ENCODE data around the gene JARID2. TPM values are rescaled to one million over a fixed set of nuclear protein-coding genes. Genes with fewer than 3 reads are reported as not detected.

Gene JARID2
- total RNA-seq, 1 donor from 2014 or later, result 38.9 TPM

GRCh38 chr6:15522856-15523529, 277.1 kb downstream of the JARID2 start:
- H3K27me3 Mint-ChIP-seq (ENCODE audit: insufficient read depth, low read depth), result peaks cover 10% of the 10 kb centered on the region
- no peak for DNase-seq (ENCODE audit: low spot score)
- peaks cover 3% of the 10 kb centered on the region for H3K36me3 ChIP-seq
- peaks cover 86% of the 10 kb centered on the region for H3K36me3 Mint-ChIP-seq
- H3K9ac ChIP-seq, result no peak overlapping the region
- peaks cover 5% of the 10 kb centered on the region for H4K20me1 ChIP-seq (ENCODE audit: low read depth)
- no peak overlapping the region for H2AFZ ChIP-seq (replicated peaks)
- H3K4me1 ChIP-seq, result no peaks in the 10 kb centered on the region
- no peaks in the 10 kb centered on the region for H3K9me3 ChIP-seq (ENCODE audit: low read depth)
- no peak overlapping the region for H3K4me3 ChIP-seq
- H3K27ac ChIP-seq, result no peak overlapping the region
- TF ChIP-seq CTCF (IDR thresholded peaks at IDR 0.05), result no peak
- TF ChIP-seq EZH2phosphoT487 (IDR thresholded peaks at IDR 0.05), result no peak
- no peak for TF ChIP-seq EZH2 (IDR thresholded peaks at IDR 0.05)
- H3K27me3 ChIP-seq, result no peaks in the 10 kb centered on the region
- peaks cover 37% of the 10 kb centered on the region for H3K9me3 Mint-ChIP-seq
- H3K27ac Mint-ChIP-seq, result no peak overlapping the region
- no peaks in the 10 kb centered on the region for H3K79me2 ChIP-seq (ENCODE audit: low read depth)
- no peak overlapping the region for H3K4me2 ChIP-seq
- H3F3A ChIP-seq (ENCODE audit: low read depth), result no peaks in the 10 kb centered on the region
- H3K4me3 Mint-ChIP-seq, result no peak overlapping the region
- peaks cover 3% of the 10 kb centered on the region for H3K4me1 Mint-ChIP-seq

GRCh38 chr6:15523679-15524630, 278.1 kb downstream of the JARID2 start:
- H2AFZ ChIP-seq (replicated peaks), result no peak overlapping the region
- no peak overlapping the region for H3K4me2 ChIP-seq
- Mint-ChIP-seq H3K9me3 (peaks cover 43% of the 10 kb centered on the region), H3K4me1 (peaks cover 3% of the 10 kb centered on the region), H3K36me3 (peaks cover 82% of the 10 kb centered on the region), H3K27me3 (ENCODE audit: insufficient read depth, low read depth) (peaks cover 10% of the 10 kb centered on the region), H3K27ac (no peak overlapping the region), H3K4me3 (no peak overlapping the region)
- no peaks in the 10 kb centered on the region for H3K9me3 ChIP-seq (ENCODE audit: low read depth)
- no peak overlapping the region for H3K27ac ChIP-seq
- peaks cover 5% of the 10 kb centered on the region for H4K20me1 ChIP-seq (ENCODE audit: low read depth)
- H3K27me3 ChIP-seq, result no peaks in the 10 kb centered on the region
- H3K79me2 ChIP-seq (ENCODE audit: low read depth), result no peaks in the 10 kb centered on the region
- H3K4me3 ChIP-seq, result no peak overlapping the region
- no peak for TF ChIP-seq EZH2 (IDR thresholded peaks at IDR 0.05)
- no peak for TF ChIP-seq EZH2phosphoT487 (IDR thresholded peaks at IDR 0.05)
- TF ChIP-seq CTCF (IDR thresholded peaks at IDR 0.05), result no peak
- H3K4me1 ChIP-seq, result no peaks in the 10 kb centered on the region
- no peak overlapping the region for H3K9ac ChIP-seq
- peaks cover 3% of the 10 kb centered on the region for H3K36me3 ChIP-seq
- DNase-seq (ENCODE audit: low spot score), result no peak
- no peaks in the 10 kb centered on the region for H3F3A ChIP-seq (ENCODE audit: low read depth)

GRCh38 chr6:15524861-15525401, 279.1 kb downstream of the JARID2 start:
- Histone ChIP-seq H3K4me1 (no peaks in the 10 kb centered on the region), H3K27me3 (no peaks in the 10 kb centered on the region), H3K4me2 (no peak overlapping the region), H3K79me2 (ENCODE audit: low read depth) (no peaks in the 10 kb centered on the region), H3K27ac (no peak overlapping the region), H3K9ac (no peak overlapping the region), H3K9me3 (ENCODE audit: low read depth) (no peaks in the 10 kb centered on the region), H3F3A (ENCODE audit: low read depth) (no peaks in the 10 kb centered on the region), H3K36me3 (peaks cover 3% of the 10 kb centered on the region), H4K20me1 (ENCODE audit: low read depth) (no peaks in the 10 kb centered on the region), H2AFZ (replicated peaks) (no peak overlapping the region), H3K4me3 (no peak overlapping the region)
- Mint-ChIP-seq H3K36me3 (peaks cover 74% of the 10 kb centered on the region), H3K4me1 (peaks cover 3% of the 10 kb centered on the region), H3K9me3 (peaks cover 43% of the 10 kb centered on the region), H3K4me3 (no peak overlapping the region), H3K27me3 (ENCODE audit: insufficient read depth, low read depth) (peaks cover 10% of the 10 kb centered on the region), H3K27ac (no peak overlapping the region)
- TF ChIP-seq CTCF (IDR thresholded peaks at IDR 0.05) (no peak), EZH2phosphoT487 (IDR thresholded peaks at IDR 0.05) (no peak), EZH2 (IDR thresholded peaks at IDR 0.05) (no peak)
- no peak for DNase-seq (ENCODE audit: low spot score)
